LNCAP (cell line): ENCODE measurements around the gene RPTOR.

Experiments used
- CTCF ChIP-seq: fragments of 450-650 bp; IDR thresholded peaks from 2 replicates; pipeline ENCODE4 v1.5.1; 2017; ENCODE audit warnings: mild to moderate bottlenecking

RPTOR gene

GRCh38 chr17:80676096-80676466 is 131.4 kb downstream of the RPTOR start:
- TF ChIP-seq CTCF, result no peak

- no peak for TF ChIP-seq CTCF
These were observed 131.9 kb downstream of the RPTOR start for GRCh38 chr17:80676564-80676963.

GRCh38 chr17:80677214-80677756 is 132.6 kb downstream of the RPTOR start:
- no peak for TF ChIP-seq CTCF

GRCh38 chr17:80679816-80680215 is 135.2 kb downstream of the RPTOR start:
- TF ChIP-seq CTCF, result no peak

- no peak for TF ChIP-seq CTCF
These were observed 136.6 kb downstream of the RPTOR start for GRCh38 chr17:80681215-80681614.

DNA sequence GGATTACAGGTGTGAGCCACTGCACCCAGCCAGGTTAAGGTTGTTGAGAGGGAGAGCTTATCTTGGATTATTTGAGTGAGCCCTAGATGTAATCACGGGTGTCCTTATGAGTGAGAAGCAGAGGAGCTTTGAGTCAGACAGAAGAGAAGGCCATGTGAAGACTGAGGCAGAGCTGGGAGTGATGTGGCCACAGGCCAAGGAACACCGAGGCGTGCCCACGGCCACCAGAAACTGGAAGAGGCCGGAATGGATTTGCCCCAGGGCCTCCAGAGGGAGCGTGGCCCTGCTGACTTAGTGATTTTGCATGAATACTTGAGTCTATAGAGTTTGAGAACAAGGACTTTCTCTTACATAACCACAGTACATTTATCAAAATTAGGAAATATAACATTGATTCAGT is 137.7 kb downstream of the RPTOR start:
- no peak for TF ChIP-seq CTCF

GRCh38 chr17:80683625-80684104 is 139.0 kb downstream of the RPTOR start:
- no peak for TF ChIP-seq CTCF

DNA sequence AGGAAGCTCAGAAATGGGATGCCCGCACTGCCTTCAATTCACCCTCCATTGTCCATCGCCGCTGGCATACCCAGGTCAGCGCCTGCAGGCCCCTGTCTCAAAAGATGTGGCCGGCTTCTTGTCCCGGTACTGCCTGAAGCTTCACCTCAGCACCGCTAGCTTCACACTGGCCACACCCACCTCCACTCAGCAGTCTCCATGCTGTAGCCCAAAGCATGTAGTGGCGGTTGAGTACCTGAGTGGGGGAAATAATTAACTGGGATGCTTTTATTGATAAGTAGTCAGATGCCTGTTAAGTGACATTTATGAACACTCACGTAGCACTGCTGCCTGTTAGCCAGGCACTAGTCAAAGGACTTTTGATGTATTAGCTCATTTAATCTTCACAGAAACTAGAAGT is 143.2 kb downstream of the RPTOR start:
- TF ChIP-seq CTCF, result no peak
